ENCODE data around the gene BLVRB.

DNA sequence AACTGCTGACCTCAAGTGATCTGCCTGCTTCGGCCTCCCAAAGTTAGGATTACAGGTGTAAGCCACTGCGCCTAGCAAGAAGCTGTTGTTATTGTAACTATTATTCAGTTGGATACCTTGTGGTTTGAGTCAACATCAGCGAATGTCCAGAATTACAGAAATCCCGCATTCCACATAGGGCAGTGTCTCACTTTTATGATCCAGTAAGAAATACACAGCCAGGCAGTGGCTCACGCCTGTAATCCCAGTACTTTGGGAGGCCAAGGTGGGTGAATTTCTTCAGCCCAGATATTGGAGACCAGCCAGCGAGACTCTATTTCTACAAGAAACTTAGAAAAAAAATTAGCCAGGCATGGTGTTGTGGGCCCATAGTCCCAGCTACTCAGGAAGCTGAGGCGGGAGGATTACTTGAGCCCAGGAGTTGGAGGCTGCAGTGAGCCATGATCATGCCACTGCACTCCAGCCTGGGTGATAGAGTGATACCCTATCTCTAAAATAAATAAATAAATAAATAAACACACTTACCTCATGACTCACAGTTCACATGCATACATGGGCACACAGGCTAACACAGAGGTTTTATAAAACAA is 45.1 kb upstream of the BLVRB start:
- TF ChIP-seq, protein P1, sequence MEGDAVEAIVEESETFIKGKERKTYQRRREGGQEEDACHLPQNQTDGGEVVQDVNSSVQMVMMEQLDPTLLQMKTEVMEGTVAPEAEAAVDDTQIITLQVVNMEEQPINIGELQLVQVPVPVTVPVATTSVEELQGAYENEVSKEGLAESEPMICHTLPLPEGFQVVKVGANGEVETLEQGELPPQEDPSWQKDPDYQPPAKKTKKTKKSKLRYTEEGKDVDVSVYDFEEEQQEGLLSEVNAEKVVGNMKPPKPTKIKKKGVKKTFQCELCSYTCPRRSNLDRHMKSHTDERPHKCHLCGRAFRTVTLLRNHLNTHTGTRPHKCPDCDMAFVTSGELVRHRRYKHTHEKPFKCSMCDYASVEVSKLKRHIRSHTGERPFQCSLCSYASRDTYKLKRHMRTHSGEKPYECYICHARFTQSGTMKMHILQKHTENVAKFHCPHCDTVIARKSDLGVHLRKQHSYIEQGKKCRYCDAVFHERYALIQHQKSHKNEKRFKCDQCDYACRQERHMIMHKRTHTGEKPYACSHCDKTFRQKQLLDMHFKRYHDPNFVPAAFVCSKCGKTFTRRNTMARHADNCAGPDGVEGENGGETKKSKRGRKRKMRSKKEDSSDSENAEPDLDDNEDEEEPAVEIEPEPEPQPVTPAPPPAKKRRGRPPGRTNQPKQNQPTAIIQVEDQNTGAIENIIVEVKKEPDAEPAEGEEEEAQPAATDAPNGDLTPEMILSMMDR (IDR thresholded peaks at IDR 0.05) = no peak
- no peak for TF ChIP-seq POLR2A (IDR thresholded peaks at IDR 0.05)

Measured in uterus (tissue), 2 donors.